SK-N-MC (cell line): ENCODE measurements around the gene CRY1.

Source experiments
- DNase-seq: peaks from one replicate; pipeline ENCODE4 v3.0.0-alpha.2; 2011; ENCODE audit warnings: low read depth, low spot score
- H3K27ac ChIP-seq: fragments of 200-600 bp; sonication (generic); 2 replicates; pipeline ENCODE4 v1.5.1; 2016; ENCODE audit warnings: mixed run types
- H3K36me3 ChIP-seq: fragments of 200-600 bp; sonication (generic); 2 replicates; pipeline ENCODE4 v1.6.1; 2017; ENCODE audit warnings: antibody characterized with exemption, low read length, mixed read lengths; ENCODE audit not compliant: insufficient read depth
- H3K4me3 ChIP-seq: fragments of 200-600 bp; sonication (generic); 2 replicates; pipeline ENCODE4 v1.5.1; 2016
- H3K9ac ChIP-seq: fragments of 200-600 bp; sonication (generic); 2 replicates; pipeline ENCODE4 v1.8.0; 2017; ENCODE audit warnings: mixed run types, mixed read lengths; ENCODE audit not compliant: insufficient read length
- H3K9me3 ChIP-seq: fragments of 200-600 bp; sonication (generic); 2 replicates; pipeline ENCODE4 v1.6.1; 2017; ENCODE audit warnings: low read depth, mild to moderate bottlenecking, antibody characterized with exemption, low read length, moderate library complexity, mixed read lengths
- EZH2 ChIP-seq: fragments of 200-600 bp; sonication (generic); IDR thresholded peaks from one replicate; pipeline ENCODE4 v1.6.1; 2017; ENCODE audit warnings: antibody characterized with exemption
- FOXP2 ChIP-seq: optimal IDR thresholded peaks from 2 replicates; pipeline ENCODE3; 2011; ENCODE audit warnings: mild to moderate bottlenecking, moderate library complexity; ENCODE audit not compliant: insufficient read depth; ENCODE audit errors: extremely low read length, control extremely low read depth
- POLR2AphosphoS5 ChIP-seq: IDR thresholded peaks from 2 replicates; pipeline ENCODE4 v1.6.1; 2012; ENCODE audit warnings: mild to moderate bottlenecking, low read depth, low read length, borderline replicate concordance

Gene CRY1

GRCh38 chr12:106975993-106976658 lies 117.2 kb downstream of the CRY1 start:
- Histone ChIP-seq H3K9ac (no peak overlapping the region), H3K27ac (no peak overlapping the region), H3K9me3 (no peaks in the 10 kb centered on the region), H3K36me3 (peaks cover 21% of the 10 kb centered on the region), H3K4me3 (no peak overlapping the region)
- no peak for TF ChIP-seq FOXP2
- no peak for TF ChIP-seq POLR2AphosphoS5
- no peak for TF ChIP-seq EZH2
- no peak for DNase-seq

GRCh38 chr12:106975098-106975497 lies 118.3 kb downstream of the CRY1 start:
- no peak overlapping the region for H3K27ac ChIP-seq
- TF ChIP-seq POLR2AphosphoS5 = no peak
- no peak for TF ChIP-seq EZH2
- TF ChIP-seq FOXP2 = no peak
- no peak for DNase-seq
- H3K9ac ChIP-seq = no peak overlapping the region
- H3K36me3 ChIP-seq = peaks cover 27% of the 10 kb centered on the region
- no peaks in the 10 kb centered on the region for H3K9me3 ChIP-seq
- H3K4me3 ChIP-seq = no peak overlapping the region

GRCh38 chr12:106974511-106974910 lies 118.8 kb downstream of the CRY1 start:
- H3K9me3 ChIP-seq = no peaks in the 10 kb centered on the region
- H3K9ac ChIP-seq = no peak overlapping the region
- no peak for DNase-seq
- peaks cover 31% of the 10 kb centered on the region for H3K36me3 ChIP-seq
- TF ChIP-seq POLR2AphosphoS5 = no peak
- no peak for TF ChIP-seq FOXP2
- no peak for TF ChIP-seq EZH2
- no peak overlapping the region for H3K27ac ChIP-seq
- no peak overlapping the region for H3K4me3 ChIP-seq

- no peak for TF ChIP-seq POLR2AphosphoS5
- TF ChIP-seq EZH2 = no peak
- TF ChIP-seq FOXP2 = no peak
- H3K9ac ChIP-seq = no peak overlapping the region
- no peak for DNase-seq
- H3K4me3 ChIP-seq = no peak overlapping the region
- H3K27ac ChIP-seq = no peak overlapping the region
- H3K36me3 ChIP-seq = peaks cover 37% of the 10 kb centered on the region
- H3K9me3 ChIP-seq = no peaks in the 10 kb centered on the region
These were observed 119.8 kb downstream of the CRY1 start for GRCh38 chr12:106973545-106973944.

GRCh38 chr12:106971065-106971464 lies 122.3 kb downstream of the CRY1 start:
- no peaks in the 10 kb centered on the region for H3K9me3 ChIP-seq
- peaks cover 51% of the 10 kb centered on the region for H3K36me3 ChIP-seq
- TF ChIP-seq POLR2AphosphoS5 = no peak
- no peak for TF ChIP-seq FOXP2
- no peak for TF ChIP-seq EZH2
- no peak for DNase-seq
- no peak overlapping the region for H3K9ac ChIP-seq
- no peak overlapping the region for H3K27ac ChIP-seq
- no peak overlapping the region for H3K4me3 ChIP-seq

- Histone ChIP-seq H3K36me3 (peaks cover 28% of the 10 kb centered on the region), H3K27ac (peak overlapping the region; percentile 16; the same call in 1 of the 2 replicates), H3K9me3 (no peaks in the 10 kb centered on the region), H3K9ac (no peak overlapping the region), H3K4me3 (no peak overlapping the region)
- no peak for DNase-seq
- no peak for TF ChIP-seq FOXP2
- TF ChIP-seq EZH2 = no peak
- no peak for TF ChIP-seq POLR2AphosphoS5
These were observed 128.8 kb downstream of the CRY1 start for GRCh38 chr12:106964526-106964925.

- Histone ChIP-seq H3K27ac (peak overlapping the region; percentile 97), H3K9me3 (no peaks in the 10 kb centered on the region), H3K9ac (peak overlapping the region; percentile 33), H3K4me3 (peak overlapping the region; percentile 77), H3K36me3 (peaks cover 11% of the 10 kb centered on the region; the same call in 1 of the 2 replicates)
- TF ChIP-seq POLR2AphosphoS5 (no peak), FOXP2 (no peak), EZH2 (no peak)
- DNase-seq = no peak
These were observed 131.1 kb downstream of the CRY1 start for GRCh38 chr12:106962286-106962685.

GRCh38 chr12:106960443-106960842 lies 132.9 kb downstream of the CRY1 start:
- no peaks in the 10 kb centered on the region for H3K9me3 ChIP-seq
- H3K9ac ChIP-seq = no peak overlapping the region
- peaks cover 3% of the 10 kb centered on the region; the same call in 1 of the 2 replicates for H3K36me3 ChIP-seq
- H3K27ac ChIP-seq = peak overlapping the region; percentile 97
- H3K4me3 ChIP-seq = peak overlapping the region; percentile 1; the same call in 1 of the 2 replicates
- no peak for TF ChIP-seq POLR2AphosphoS5
- TF ChIP-seq EZH2 = no peak
- no peak for TF ChIP-seq FOXP2
- DNase-seq = no peak

GRCh38 chr12:106957583-106957982 lies 135.8 kb downstream of the CRY1 start:
- Histone ChIP-seq H3K36me3 (no peaks in the 10 kb centered on the region), H3K4me3 (peak overlapping the region; percentile 91), H3K9me3 (no peaks in the 10 kb centered on the region), H3K27ac (peak overlapping the region; percentile 67; the same call in 1 of the 2 replicates), H3K9ac (peak overlapping the region; percentile 65)
- no peak for DNase-seq
- TF ChIP-seq EZH2 = no peak
